Measurements from ENCODE around the gene ENOX1.

GRCh38 chr13:43614063-43614462 is 172.7 kb downstream of the ENOX1 start:
- TF ChIP-seq REPIN1 (tag by site-specific recombination; IDR thresholded peaks at IDR 0.05; ENCODE audit: low read depth): no peak
- no peak for TF ChIP-seq ZNF416 (tag by site-specific recombination; IDR thresholded peaks at IDR 0.05)
- no peak for TF ChIP-seq SP7 (tag by site-specific recombination; IDR thresholded peaks at IDR 0.05)
- TF ChIP-seq, protein P1, sequence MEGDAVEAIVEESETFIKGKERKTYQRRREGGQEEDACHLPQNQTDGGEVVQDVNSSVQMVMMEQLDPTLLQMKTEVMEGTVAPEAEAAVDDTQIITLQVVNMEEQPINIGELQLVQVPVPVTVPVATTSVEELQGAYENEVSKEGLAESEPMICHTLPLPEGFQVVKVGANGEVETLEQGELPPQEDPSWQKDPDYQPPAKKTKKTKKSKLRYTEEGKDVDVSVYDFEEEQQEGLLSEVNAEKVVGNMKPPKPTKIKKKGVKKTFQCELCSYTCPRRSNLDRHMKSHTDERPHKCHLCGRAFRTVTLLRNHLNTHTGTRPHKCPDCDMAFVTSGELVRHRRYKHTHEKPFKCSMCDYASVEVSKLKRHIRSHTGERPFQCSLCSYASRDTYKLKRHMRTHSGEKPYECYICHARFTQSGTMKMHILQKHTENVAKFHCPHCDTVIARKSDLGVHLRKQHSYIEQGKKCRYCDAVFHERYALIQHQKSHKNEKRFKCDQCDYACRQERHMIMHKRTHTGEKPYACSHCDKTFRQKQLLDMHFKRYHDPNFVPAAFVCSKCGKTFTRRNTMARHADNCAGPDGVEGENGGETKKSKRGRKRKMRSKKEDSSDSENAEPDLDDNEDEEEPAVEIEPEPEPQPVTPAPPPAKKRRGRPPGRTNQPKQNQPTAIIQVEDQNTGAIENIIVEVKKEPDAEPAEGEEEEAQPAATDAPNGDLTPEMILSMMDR (tag by site-specific recombination; IDR thresholded peaks at IDR 0.05): no peak
- TF ChIP-seq, protein P2, sequence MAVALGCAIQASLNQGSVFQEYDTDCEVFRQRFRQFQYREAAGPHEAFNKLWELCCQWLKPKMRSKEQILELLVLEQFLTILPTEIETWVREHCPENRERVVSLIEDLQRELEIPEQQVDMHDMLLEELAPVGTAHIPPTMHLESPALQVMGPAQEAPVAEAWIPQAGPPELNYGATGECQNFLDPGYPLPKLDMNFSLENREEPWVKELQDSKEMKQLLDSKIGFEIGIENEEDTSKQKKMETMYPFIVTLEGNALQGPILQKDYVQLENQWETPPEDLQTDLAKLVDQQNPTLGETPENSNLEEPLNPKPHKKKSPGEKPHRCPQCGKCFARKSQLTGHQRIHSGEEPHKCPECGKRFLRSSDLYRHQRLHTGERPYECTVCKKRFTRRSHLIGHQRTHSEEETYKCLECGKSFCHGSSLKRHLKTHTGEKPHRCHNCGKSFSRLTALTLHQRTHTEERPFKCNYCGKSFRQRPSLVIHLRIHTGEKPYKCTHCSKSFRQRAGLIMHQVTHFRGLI (tag by site-specific recombination; IDR thresholded peaks at IDR 0.05): no peak
- no peak for TF ChIP-seq ZNF544 (tag by site-specific recombination; IDR thresholded peaks at IDR 0.05)
- no peak for TF ChIP-seq YY2 (tag by site-specific recombination; IDR thresholded peaks at IDR 0.05)
- TF ChIP-seq KLF10 (tag by site-specific recombination; IDR thresholded peaks at IDR 0.05): no peak
- no peak for TF ChIP-seq TCF7L2 (IDR thresholded peaks at IDR 0.05; ENCODE audit: borderline replicate concordance, low read depth, low read length)
- no peak for TF ChIP-seq ZBTB11 (tag by site-specific recombination; conservative IDR thresholded peaks at IDR 0.05; ENCODE audit: low read depth)
- TF ChIP-seq ATF2 (tag by site-specific recombination; IDR thresholded peaks at IDR 0.05; ENCODE audit: low read depth): no peak
- TF ChIP-seq ZNF704 (tag by site-specific recombination; IDR thresholded peaks at IDR 0.05): no peak
- TF ChIP-seq ZNF138 (tag by site-specific recombination; IDR thresholded peaks at IDR 0.05; ENCODE audit: borderline replicate concordance): no peak
- TF ChIP-seq ZBTB1 (tag by site-specific recombination; IDR thresholded peaks at IDR 0.05): no peak

Measured in HEK293 (cell line).